CD14-positive monocyte (primary cell): ENCODE data around the gene ISCU. TPM values are rescaled to one million over a fixed set of nuclear protein-coding genes. Genes with fewer than 3 reads are reported as not detected.

Source experiments
- DNase-seq, 3 donors: peaks; one replicate each; pipeline ENCODE4 v3.0.0-alpha.2; 2011 to 2022
- H2AFZ ChIP-seq: 2 replicates; pipeline ENCODE4 v1.6.0; 2012; ENCODE audit warnings: mild to moderate bottlenecking, low read depth, low read length, inconsistent platforms; ENCODE audit not compliant: insufficient read depth, poor library complexity, severe bottlenecking
- H3K27ac ChIP-seq, 2 donors: 1 replicate in 1 of 2; 2 replicates in 1 of 2; pipeline ENCODE4 v1.5.1; 2012 to 2013; ENCODE audit warnings: low read length in 2 of 2, control low read depth in 1 of 2, inconsistent platforms in 1 of 2, low read depth in 1 of 2, mild to moderate bottlenecking in 1 of 2
- H3K27me3 ChIP-seq, 2 donors: one replicate each; pipeline versions ENCODE4 v1.6.0 to v1.6.1; 2011 to 2013; ENCODE audit warnings: low read length in 2 of 2; ENCODE audit not compliant: control insufficient read depth in 2 of 2, insufficient read depth in 2 of 2
- H3K36me3 ChIP-seq, 2 donors: replicated peaks in 1 of 2; 1 replicate in 1 of 2; 2 replicates in 1 of 2; pipeline versions ENCODE4 v1.5.1 to v1.6.1; 2012 to 2013; ENCODE audit warnings: low read length in 2 of 2, control low read depth in 1 of 2, inconsistent platforms in 1 of 2, mild to moderate bottlenecking in 1 of 2; ENCODE audit not compliant: insufficient read depth in 2 of 2, control insufficient read depth in 1 of 2
- H3K4me1 ChIP-seq, 2 donors: 1 replicate in 1 of 2; 2 replicates in 1 of 2; pipeline versions ENCODE4 v1.5.1 to v1.6.1; 2012 to 2013; ENCODE audit warnings: low read length in 2 of 2, control low read depth in 1 of 2, inconsistent platforms in 1 of 2, mild to moderate bottlenecking in 1 of 2, moderate library complexity in 1 of 2; ENCODE audit not compliant: insufficient read depth in 2 of 2, control insufficient read depth in 1 of 2
- H3K4me2 ChIP-seq: replicated peaks from 2 replicates; pipeline ENCODE3; 2012; ENCODE audit warnings: low read length, moderate library complexity, mild to moderate bottlenecking; ENCODE audit not compliant: poor library complexity, severe bottlenecking; ENCODE audit errors: extremely low read depth
- H3K4me3 ChIP-seq, 3 experiments: fragments of 200-600 bp in 1 of 3; sonication (generic) in 1 of 3; replicated peaks in 1 of 3; 1 replicate in 2 of 3; 2 replicates in 1 of 3; pipeline ENCODE4 v1.5.1; 2011 to 2013; ENCODE audit warnings: low read length in 3 of 3, mild to moderate bottlenecking in 3 of 3, control low read depth in 2 of 3, low read depth in 2 of 3, inconsistent platforms in 1 of 3, moderate library complexity in 1 of 3
- H3K79me2 ChIP-seq: 2 replicates; pipeline ENCODE4 v1.6.0; 2012; ENCODE audit warnings: mild to moderate bottlenecking, control low read depth, inconsistent platforms, low read length, moderate library complexity; ENCODE audit not compliant: insufficient read depth
- H3K9ac ChIP-seq: 2 replicates; pipeline ENCODE4 v1.6.0; 2017; ENCODE audit warnings: low read length, mild to moderate bottlenecking; ENCODE audit not compliant: insufficient read depth, poor library complexity, severe bottlenecking
- H3K9me3 ChIP-seq, 2 donors: replicated peaks in 1 of 2; 1 replicate in 1 of 2; 2 replicates in 1 of 2; pipeline versions ENCODE4 v1.5.1 to v1.6.1; 2012 to 2013; ENCODE audit warnings: low read length in 2 of 2, control low read depth in 1 of 2; ENCODE audit not compliant: control insufficient read depth in 1 of 2, insufficient read depth in 1 of 2
- H4K20me1 ChIP-seq: 2 replicates; pipeline ENCODE4 v1.6.0; 2012; ENCODE audit warnings: mild to moderate bottlenecking, low read length, control low read depth, moderate library complexity; ENCODE audit not compliant: insufficient read depth
- H3K27ac Mint-ChIP-seq, 7 donors: one replicate each; pipeline ENCODE4 v1.8.0; 2020; ENCODE audit warnings: mild to moderate bottlenecking in 7 of 7, mixed read lengths in 7 of 7, moderate library complexity in 6 of 7, inconsistent platforms in 2 of 7
- H3K27me3 Mint-ChIP-seq, 3 donors: one replicate each; pipeline ENCODE4 v1.8.0; 2021 to 2022; ENCODE audit warnings: low read depth in 3 of 3, mild to moderate bottlenecking in 3 of 3, mixed read lengths in 3 of 3, moderate library complexity in 3 of 3, inconsistent platforms in 1 of 3
- H3K36me3 Mint-ChIP-seq, 2 donors: one replicate each; pipeline ENCODE4 v1.8.0; 2020; ENCODE audit warnings: mixed read lengths in 2 of 2, inconsistent platforms in 1 of 2, mild to moderate bottlenecking in 1 of 2
- H3K4me1 Mint-ChIP-seq: one replicate; pipeline ENCODE4 v1.8.0; 2020; ENCODE audit warnings: mild to moderate bottlenecking, mixed read lengths
- H3K4me3 Mint-ChIP-seq, 2 donors: one replicate each; pipeline ENCODE4 v1.8.0; 2020; ENCODE audit warnings: mild to moderate bottlenecking in 2 of 2, mixed read lengths in 2 of 2, moderate library complexity in 1 of 2
- H3K9me3 Mint-ChIP-seq, 7 donors: one replicate each; pipeline ENCODE4 v1.8.0; 2020 to 2022; ENCODE audit warnings: mixed read lengths in 7 of 7, mild to moderate bottlenecking in 6 of 7, moderate library complexity in 6 of 7, inconsistent platforms in 2 of 7
- CTCF ChIP-seq: fragments of 200-600 bp; IDR thresholded peaks from one replicate; pipeline ENCODE4 v1.8.0; 2022; ENCODE audit warnings: antibody characterized with exemption, mild to moderate bottlenecking
- WGBS: methylation state at CpG from one replicate; pipeline ENCODE4 v1.1.5; 2013; ENCODE audit warnings: missing lambda C conversion rate; ENCODE audit not compliant: insufficient coverage; 5-methylcytosine and 5-hydroxymethylcytosine counted together
- intact Hi-C, 2 donors: fragments of 100-400 bp; cut with micrococcal nuclease; formaldehyde crosslinking; loops; one replicate each; pipeline versions ENCODE4 v1.15.0 to v1.15.1; 2023
- polyA plus RNA-seq, 3 donors: library from polyadenylated mRNA; depleted of rRNA in 1 of 3; unstranded in 2 of 3; stranded (reverse) in 1 of 3; fragments of 300-500 nt in 2 of 3; fragments of >200 nt in 1 of 3; fragmentation: Illumina TruSeq in 2 of 3; gene quantifications; 1 replicate in 2 of 3; 2 replicates in 1 of 3; pipeline ENCODE4 v1.2.3, GENCODE V29; 2012 to 2021

ISCU gene
- polyA plus RNA-seq, 3 donors = 90.9 to 114 (median 111) TPM

DNA sequence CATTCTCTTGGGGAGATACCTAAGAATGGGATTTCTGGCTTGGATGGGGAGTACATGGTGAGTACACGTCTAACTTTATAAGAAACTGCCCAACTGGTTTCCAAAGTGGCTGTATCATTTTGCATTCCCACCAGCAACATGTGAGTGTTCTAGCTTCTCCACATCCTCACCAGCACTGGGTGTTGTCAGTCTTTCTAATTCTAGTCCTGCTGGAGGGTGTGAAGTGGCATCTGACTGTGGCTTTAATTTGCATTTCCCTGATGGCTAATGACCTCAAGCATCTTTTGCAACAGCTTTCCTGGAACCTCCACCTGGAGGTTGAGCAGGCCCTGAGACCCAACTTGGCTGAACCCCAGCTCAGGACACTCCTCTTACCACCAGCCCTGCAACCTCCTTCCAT lies 53.5 kb downstream of the ISCU start:
- no peak for TF ChIP-seq CTCF
- H3K36me3 ChIP-seq = peaks cover 0 to 8% of the 10 kb centered on the region in 2 donors
- H2AFZ ChIP-seq = no peak overlapping the region
- DNase-seq = no peak
- peaks cover 0 to 5% (median 0%) of the 10 kb centered on the region in 3 donors for H3K27me3 Mint-ChIP-seq
- intact Hi-C loops = loop anchor here in 1 of 2 donors (10.0 kb wide), 1 partner anchor 479 kb away; the partner anchor contains the start of genes ALKBH2 and UNG
- peak overlapping the region in 5 of 7 donors; percentile 14 to 84 (median 32) for H3K27ac Mint-ChIP-seq
- peaks cover 25 to 36% of the 10 kb centered on the region in 2 donors for H3K4me1 ChIP-seq
- H3K79me2 ChIP-seq = peaks cover 28% of the 10 kb centered on the region
- H3K4me3 Mint-ChIP-seq = no peak overlapping the region
- H4K20me1 ChIP-seq = peaks cover 47% of the 10 kb centered on the region
- H3K4me1 Mint-ChIP-seq = peaks cover 33% of the 10 kb centered on the region
- peaks cover 8 to 14% (median 9%) of the 10 kb centered on the region in 7 donors for H3K9me3 Mint-ChIP-seq
- H3K4me3 ChIP-seq = no peak overlapping the region
- no peak overlapping the region for H3K27ac ChIP-seq
- H3K9ac ChIP-seq = no peak overlapping the region
- H3K4me2 ChIP-seq = no peak overlapping the region
- peaks cover 7 to 8% of the 10 kb centered on the region in 2 donors for H3K9me3 ChIP-seq
- peaks cover 34 to 37% of the 10 kb centered on the region in 2 donors for H3K36me3 Mint-ChIP-seq
- no peaks in the 10 kb centered on the region for H3K27me3 ChIP-seq
- WGBS = no CpG with 5 or more reads among the region's 1 CpG

- peaks cover 8 to 14% (median 9%) of the 10 kb centered on the region in 7 donors for H3K9me3 Mint-ChIP-seq
- Histone ChIP-seq H4K20me1 (peaks cover 51% of the 10 kb centered on the region), H3K9ac (no peak overlapping the region), H3K27ac (peak overlapping the region in 1 of 2 donors; percentile 52), H3K4me1 (peaks cover 30 to 40% of the 10 kb centered on the region in 2 donors), H3K9me3 (peaks cover 7 to 8% of the 10 kb centered on the region in 2 donors), H3K79me2 (peaks cover 32% of the 10 kb centered on the region), H3K4me3 (no peak overlapping the region), H3K36me3 (peaks cover 4 to 11% of the 10 kb centered on the region in 2 donors), H2AFZ (no peak overlapping the region), H3K4me2 (no peak overlapping the region), H3K27me3 (no peaks in the 10 kb centered on the region)
- intact Hi-C loops = loop anchor here in 1 of 2 donors (10.0 kb wide), 1 partner anchor 478 kb away; the partner anchor contains the start of genes ALKBH2 and UNG
- peaks cover 38 to 41% of the 10 kb centered on the region in 2 donors for H3K36me3 Mint-ChIP-seq
- no peak overlapping the region for H3K4me3 Mint-ChIP-seq
- H3K27ac Mint-ChIP-seq = peak overlapping the region in 5 of 7 donors; percentile 32 to 85 (median 71)
- TF ChIP-seq CTCF = no peak
- H3K4me1 Mint-ChIP-seq = peaks cover 36% of the 10 kb centered on the region
- 88% methylated on average over 2 of the region's 2 CpGs for WGBS
- DNase-seq = no peak
- H3K27me3 Mint-ChIP-seq = peaks cover 0 to 5% (median 0%) of the 10 kb centered on the region in 3 donors
Measured at GRCh38 chr12:108616359-108616758, 54.0 kb downstream of the ISCU start.
